NOMO-1 (cell line): Measurements from ENCODE around the gene PTHLH.

Source experiments
- DNase-seq, 2 experiments: peaks; one replicate each; lab custom pipeline; 2025; ENCODE audit not compliant: unreplicated experiment in 2 of 2; lab: John Stamatoyannopoulos, UW

Gene PTHLH

GRCh38 chr12:27975222-27976136 lies 2.9 kb upstream of the PTHLH start:
- no peak for DNase-seq

DNA sequence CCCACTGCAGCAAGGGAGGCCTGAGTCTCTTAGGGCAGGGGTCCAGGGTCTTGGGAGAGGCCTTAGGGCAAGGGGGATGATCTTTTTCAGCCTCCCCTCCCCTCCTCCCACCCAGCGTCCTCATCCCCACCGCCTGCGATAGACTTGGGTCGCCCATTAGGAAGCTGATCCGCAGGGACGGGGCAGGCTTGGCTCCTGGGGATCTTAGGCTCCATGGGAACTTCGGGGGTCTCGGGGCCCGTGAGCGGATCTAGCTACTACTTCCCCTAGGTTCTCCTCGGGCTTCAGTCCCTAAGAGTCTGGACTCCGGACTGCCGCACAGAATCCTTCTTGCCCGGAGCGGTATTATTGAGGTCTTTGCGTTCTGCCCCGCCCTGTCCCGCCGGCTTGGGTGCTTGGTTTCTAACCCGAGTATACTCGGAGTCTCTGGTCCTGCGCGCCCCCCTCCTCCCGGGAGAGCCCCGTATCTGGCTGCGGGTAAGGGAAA lies 2.2 kb upstream of the PTHLH start:
- no peak for DNase-seq

- no peak for DNase-seq
Measured at GRCh38 chr12:27973487-27973890, 956 bp upstream of the PTHLH start.

DNA sequence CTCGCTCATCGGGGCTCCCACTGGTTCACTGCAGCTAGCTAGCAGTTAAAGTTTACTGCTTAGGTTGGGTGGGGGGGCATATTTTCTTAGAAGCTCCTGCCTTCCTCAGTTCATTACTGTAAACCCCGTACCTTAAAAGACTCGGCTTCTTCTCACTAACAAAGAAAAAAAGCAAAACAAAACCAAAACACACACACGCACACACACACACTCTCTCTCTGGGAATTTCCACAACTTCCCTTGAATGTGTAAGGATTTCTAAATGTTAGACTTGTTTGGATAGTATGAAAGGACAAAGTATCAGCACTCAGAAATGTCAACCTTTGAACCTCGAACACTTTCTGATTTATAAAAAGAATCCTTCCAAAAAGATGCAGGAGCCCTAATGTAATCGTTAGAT lies 927 bp downstream of the PTHLH start:
- no peak for DNase-seq

DNA sequence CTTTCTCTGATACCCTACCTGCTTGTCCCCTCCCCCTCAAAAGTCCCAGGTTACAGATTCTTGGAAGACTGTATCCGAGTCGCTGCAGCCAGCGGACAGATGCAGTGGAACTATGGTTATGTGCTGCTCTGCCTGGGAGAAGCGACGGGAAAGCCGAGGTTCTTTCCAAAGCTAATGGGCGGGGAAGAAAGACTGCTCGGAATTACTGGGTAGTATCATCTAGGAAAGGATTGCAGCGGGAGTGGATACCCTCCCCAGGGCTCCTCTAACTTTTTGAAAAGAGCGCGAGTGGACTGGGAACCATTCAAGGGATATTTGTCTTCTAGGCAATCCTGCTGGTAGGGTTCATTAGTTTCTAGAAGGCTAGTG lies 1.4 kb downstream of the PTHLH start:
- no peak for DNase-seq

- DNase-seq, result no peak
Measured at GRCh38 chr12:27970401-27971120, 2.0 kb downstream of the PTHLH start.

DNA sequence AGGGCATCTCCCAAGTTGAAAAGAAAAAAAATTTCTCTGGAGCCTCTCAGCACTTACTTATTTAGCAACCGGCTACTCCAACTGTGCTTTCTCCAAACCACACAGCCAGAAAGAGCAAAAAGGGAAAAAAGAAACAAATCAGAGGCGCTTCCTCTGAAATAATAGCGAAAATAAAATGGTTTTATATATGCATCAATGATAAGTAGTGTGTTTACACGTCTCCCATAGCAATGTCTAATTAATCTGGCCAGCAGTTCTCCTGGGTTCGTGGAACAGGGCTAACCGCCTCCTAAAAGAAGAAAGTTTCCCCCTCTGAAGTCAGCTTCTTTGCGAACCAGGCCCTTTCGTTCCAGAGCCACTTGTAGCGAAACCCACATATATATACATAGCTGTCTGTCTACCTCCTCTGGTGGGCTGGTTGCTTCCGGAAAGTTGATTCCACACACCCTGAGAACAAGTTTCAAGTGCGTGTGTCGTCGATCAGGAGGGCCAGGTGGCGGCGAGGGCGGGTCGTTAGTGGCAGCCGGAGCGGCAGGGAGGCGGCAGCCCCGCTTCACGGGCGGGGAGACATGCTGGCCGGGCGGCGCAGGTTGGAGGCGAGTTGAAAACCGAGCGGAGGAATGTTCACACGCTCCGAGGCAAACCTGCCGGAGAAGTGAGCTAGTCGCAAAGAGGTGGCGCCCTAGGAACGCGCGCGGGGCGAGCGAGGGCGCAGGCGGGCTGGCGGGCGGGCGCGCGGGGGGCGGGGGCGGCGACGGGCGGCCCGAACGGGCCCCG lies 2.7 kb downstream of the PTHLH start:
- DNase-seq, result peak; percentile 33 to 63

DNA sequence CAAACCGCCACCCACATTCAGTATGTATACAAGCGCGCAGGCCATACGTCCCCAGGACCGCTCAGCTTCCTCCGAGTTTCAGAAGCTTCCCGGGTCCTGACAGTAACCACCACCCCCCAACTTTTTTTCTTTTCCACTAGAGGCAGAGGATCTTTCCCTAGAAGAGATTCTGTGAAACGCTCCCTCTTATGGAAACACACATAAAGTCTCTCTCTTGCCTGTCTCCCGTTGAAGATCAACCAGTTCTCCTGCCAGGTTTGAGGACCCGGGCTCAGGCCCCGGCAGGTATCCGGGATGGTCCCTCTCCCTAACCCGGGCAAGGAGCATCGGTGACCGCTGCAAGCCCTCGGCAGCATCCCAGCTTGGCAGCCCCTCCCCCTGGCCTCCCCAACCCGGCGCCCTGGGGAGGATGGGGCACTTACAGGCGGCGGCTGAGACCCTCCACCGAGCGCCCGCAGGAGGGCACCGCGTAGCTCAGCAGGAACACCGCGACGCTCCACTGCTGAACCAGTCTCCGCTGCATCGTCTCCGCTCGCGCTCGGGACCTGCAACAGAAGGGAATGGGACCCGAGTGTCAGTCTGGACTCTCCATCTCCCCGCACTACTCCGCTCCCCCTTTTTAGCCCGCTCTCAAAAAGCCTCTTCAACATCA lies 3.4 kb downstream of the PTHLH start:
- DNase-seq, result no peak

GRCh38 chr12:27967551-27968054 lies 4.9 kb downstream of the PTHLH start:
- no peak for DNase-seq

- no peak for DNase-seq
Measured at GRCh38 chr12:27966870-27967269, 5.7 kb downstream of the PTHLH start.

GRCh38 chr12:27965966-27966365 lies 6.6 kb downstream of the PTHLH start:
- no peak for DNase-seq

GRCh38 chr12:27965411-27965810 lies 7.1 kb downstream of the PTHLH start:
- no peak for DNase-seq

DNA sequence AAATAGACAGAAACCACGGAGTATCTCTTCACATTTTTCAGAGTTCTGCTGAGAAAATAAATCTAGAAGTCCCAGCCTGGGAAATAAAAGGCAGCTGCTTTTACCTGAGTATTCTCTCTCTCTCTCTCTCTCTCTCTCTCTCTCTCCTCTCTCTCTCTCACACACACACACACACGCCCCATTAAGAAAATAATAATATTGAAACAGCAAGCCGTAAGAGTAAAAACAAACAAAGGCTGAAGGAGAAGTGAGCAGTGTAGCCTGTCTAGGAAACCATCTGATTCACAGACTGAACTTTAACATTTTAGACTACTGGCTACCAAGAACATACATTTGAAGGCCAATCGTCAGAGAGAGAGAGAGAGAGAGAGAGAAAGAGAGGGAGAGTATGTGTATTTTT lies 8.4 kb downstream of the PTHLH start:
- no peak for DNase-seq

DNA sequence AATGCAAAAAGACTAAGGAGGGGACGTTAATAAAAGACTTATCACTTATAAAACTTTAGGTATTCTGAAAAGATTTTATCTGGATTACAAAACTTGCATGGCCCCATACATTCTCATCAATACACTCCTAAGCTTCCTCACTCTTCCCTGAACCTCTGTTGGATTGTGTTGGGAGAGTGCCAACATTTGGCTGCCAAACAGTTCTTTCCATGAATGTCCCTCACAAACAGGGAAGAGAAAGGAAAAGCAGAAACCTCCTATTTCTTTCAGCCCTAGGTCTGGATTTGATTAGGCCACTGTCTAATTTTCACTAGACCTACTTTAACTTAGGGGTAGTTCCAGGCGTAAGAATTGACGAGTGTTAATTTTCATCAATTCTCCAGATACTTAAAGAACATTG lies 11.7 kb downstream of the PTHLH start:
- DNase-seq, result no peak

DNA sequence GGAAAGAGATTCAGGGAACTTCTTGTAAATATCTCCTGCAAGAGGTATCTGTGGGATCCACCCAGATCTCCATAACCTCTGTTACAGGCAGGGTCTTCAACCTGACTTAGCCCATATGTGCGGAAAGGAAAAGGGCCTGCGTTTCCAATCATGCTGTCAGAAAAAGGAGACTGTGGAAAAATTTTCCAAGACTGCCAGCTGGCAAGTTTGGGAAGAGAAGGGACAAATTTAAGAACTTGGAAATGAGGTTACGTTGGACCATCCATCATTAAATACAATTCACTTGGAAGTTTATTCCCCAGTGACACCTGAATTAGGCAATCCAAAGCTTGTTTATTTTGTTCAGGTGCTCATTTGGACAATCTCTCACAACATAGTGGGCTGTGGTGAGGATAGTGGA lies 13.9 kb downstream of the PTHLH start:
- DNase-seq, result no peak

GRCh38 chr12:27957366-27957765 lies 15.2 kb downstream of the PTHLH start:
- no peak for DNase-seq

DNA sequence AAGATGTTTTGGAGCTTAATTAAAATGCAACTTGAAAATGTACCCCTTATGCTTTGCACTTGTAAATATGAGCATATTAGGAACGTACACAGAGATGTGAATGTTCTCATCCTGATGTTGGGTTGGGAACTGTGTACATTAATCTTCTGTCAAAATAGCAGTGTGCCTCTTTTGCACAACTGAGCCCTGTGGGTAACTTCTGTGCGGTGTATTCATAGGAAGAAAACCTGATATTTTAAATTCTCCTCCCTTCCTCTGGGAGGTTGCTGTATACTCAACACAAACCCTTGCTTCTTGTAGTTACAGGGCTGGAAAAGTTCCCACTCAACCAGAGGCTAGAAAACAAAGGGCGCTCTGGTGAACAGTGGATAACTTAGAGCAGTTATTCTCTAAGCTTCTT lies 18.7 kb downstream of the PTHLH start:
- no peak for DNase-seq

- no peak for DNase-seq
Measured at GRCh38 chr12:27953348-27953747, 19.2 kb downstream of the PTHLH start.

- DNase-seq, result no peak
Measured at GRCh38 chr12:27952510-27952909, 20.0 kb downstream of the PTHLH start.

DNA sequence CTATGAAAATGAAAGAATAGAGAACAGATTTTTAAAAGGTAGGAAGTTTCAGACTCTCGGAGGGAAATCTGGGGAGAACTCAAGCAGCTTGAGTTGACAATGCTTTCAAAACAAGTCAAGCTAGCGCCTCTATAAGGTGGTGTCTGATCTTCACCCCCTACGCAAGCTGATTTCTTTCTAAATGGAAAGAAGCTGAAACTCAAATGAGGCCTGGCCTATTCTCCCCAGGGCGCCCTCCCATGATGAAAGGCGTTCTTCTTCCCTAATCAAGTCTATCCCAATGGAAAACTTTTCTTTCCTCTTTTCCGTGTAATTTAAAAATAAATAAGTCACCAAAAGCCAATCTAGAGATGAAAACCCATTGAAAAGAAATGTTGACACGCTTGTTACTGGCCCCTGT lies 20.6 kb downstream of the PTHLH start:
- no peak for DNase-seq

- no peak for DNase-seq
Measured at GRCh38 chr12:27946421-27946820, 26.1 kb downstream of the PTHLH start.
